Measurements from ENCODE around the gene PCSK7. TPM values are rescaled to one million over a fixed set of nuclear protein-coding genes. Genes with fewer than 3 reads are reported as not detected.
"Not testable (repeated sequence)": the region's sequence is repeated elsewhere in the genome, so short reads cannot be mapped to it uniquely, and the experiment has no call there.

The PCSK7 gene
- total RNA-seq, 1 donor from 2014 or later, result 93.6 TPM

DNA sequence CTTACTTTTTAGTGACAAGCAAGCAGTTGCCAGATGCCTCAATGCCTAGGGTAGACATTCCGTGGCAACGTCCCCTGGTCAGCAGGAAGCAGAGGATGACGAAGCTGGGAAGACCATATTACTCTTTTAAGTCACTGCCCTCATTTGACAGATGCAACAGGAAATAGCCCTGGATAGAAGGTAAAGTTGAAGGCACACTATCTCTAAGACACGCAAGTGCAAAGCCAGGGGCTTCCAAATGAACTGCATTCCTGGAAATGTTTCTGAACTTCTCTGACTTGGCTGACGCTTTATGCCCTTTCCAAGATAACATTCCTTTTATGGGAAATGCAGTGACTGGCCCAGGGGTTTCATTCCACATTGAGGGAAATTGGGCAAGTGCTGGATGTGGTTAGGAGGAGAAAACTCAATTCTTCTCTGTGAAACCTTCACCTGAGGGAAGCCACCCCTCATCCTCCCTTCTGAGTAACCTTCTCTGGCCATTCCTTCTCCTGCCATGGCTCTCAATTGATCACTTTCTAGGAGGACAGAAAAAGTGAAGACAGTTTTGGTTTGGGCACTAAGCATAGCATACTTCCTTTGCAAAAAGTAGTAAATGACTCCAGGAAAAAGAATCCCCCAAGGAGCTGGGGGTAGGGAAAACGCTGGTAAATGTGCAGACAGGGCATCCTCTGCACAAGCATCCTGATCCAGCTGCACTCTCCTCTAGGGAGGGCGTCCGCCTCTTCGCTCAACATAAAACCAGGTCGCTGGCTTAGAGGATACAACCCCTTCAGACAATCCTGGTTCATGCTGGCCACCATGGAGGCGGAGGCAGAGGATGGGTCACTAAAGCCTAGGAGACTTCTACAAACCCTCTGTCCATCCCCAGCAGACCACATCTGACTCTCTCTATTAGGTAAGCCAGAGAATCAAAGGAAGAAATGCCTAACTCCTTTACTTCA is 14.5 kb downstream of the PCSK7 start:
- Mint-ChIP-seq H3K4me1 (ENCODE audit: unreplicated experiment) (peaks cover 12% of the 10 kb centered on the region), H3K27me3 (ENCODE audit: unreplicated experiment) (peaks cover 2% of the 10 kb centered on the region), H3K27ac (ENCODE audit: unreplicated experiment) (peak overlapping the region; percentile 61), H3K36me3 (ENCODE audit: low read depth, unreplicated experiment) (peaks cover 49% of the 10 kb centered on the region), H3K9me3 (ENCODE audit: unreplicated experiment) (no peaks in the 10 kb centered on the region), H3K4me3 (ENCODE audit: unreplicated experiment) (peak overlapping the region; percentile 56)
- DNase-seq (ENCODE audit: low spot score), result no peak
- no peak for TF ChIP-seq CTCF (IDR thresholded peaks at IDR 0.05; ENCODE audit: unreplicated experiment)

DNA sequence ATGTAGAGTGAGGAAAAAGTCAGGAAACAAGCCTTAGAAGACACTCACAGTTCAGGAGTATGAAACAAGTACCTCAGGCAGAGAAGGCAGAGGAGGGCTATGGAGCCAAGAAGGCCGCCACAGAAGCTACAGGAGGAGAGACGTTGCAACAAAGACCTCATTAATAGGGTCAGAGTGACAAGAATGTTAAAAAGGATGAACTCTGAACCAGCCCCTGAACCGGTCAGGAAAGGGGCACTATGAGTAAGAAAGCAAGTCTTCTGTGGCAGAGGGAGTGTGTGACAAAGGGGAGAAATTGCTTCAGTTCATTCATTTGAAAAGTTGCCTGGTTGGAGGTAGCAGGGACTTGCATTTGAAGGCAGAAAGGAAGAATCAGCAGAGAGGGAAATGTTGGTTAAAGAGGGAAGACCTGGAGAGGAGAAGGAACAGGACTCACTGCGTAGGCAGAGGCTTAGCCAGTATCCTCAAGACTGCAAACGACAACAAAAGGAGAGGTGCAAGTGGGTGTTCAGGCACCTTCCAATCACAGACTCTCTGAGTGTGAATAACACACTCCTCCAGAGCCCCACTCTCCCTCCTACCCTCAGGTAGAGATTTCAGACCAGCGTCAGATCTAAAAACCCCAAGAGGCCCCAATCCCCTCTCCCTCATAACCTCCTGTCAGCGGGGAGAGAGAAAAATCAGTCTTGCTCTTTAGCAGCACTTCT is 17.3 kb downstream of the PCSK7 start:
- H3K36me3 Mint-ChIP-seq (ENCODE audit: low read depth, unreplicated experiment), result peaks cover 42% of the 10 kb centered on the region
- DNase-seq (ENCODE audit: low spot score), result no peak
- peaks cover 2% of the 10 kb centered on the region for H3K27me3 Mint-ChIP-seq (ENCODE audit: unreplicated experiment)
- H3K27ac Mint-ChIP-seq (ENCODE audit: unreplicated experiment), result peak overlapping the region; percentile 67
- peak overlapping the region; percentile 80 for H3K4me3 Mint-ChIP-seq (ENCODE audit: unreplicated experiment)
- peaks cover 9% of the 10 kb centered on the region for H3K4me1 Mint-ChIP-seq (ENCODE audit: unreplicated experiment)
- no peak for TF ChIP-seq CTCF (IDR thresholded peaks at IDR 0.05; ENCODE audit: unreplicated experiment)
- no peaks in the 10 kb centered on the region for H3K9me3 Mint-ChIP-seq (ENCODE audit: unreplicated experiment)

GRCh38 chr11:117212697-117213355 is 19.0 kb downstream of the PCSK7 start:
- no peak overlapping the region for H3K4me3 Mint-ChIP-seq (ENCODE audit: unreplicated experiment)
- no peaks in the 10 kb centered on the region for H3K9me3 Mint-ChIP-seq (ENCODE audit: unreplicated experiment)
- H3K36me3 Mint-ChIP-seq (ENCODE audit: low read depth, unreplicated experiment), result peaks cover 35% of the 10 kb centered on the region
- H3K4me1 Mint-ChIP-seq (ENCODE audit: unreplicated experiment), result no peaks in the 10 kb centered on the region
- no peak for TF ChIP-seq CTCF (IDR thresholded peaks at IDR 0.05; ENCODE audit: unreplicated experiment)
- peaks cover 2% of the 10 kb centered on the region for H3K27me3 Mint-ChIP-seq (ENCODE audit: unreplicated experiment)
- H3K27ac Mint-ChIP-seq (ENCODE audit: unreplicated experiment), result no peak overlapping the region
- no peak for DNase-seq (ENCODE audit: low spot score)

DNA sequence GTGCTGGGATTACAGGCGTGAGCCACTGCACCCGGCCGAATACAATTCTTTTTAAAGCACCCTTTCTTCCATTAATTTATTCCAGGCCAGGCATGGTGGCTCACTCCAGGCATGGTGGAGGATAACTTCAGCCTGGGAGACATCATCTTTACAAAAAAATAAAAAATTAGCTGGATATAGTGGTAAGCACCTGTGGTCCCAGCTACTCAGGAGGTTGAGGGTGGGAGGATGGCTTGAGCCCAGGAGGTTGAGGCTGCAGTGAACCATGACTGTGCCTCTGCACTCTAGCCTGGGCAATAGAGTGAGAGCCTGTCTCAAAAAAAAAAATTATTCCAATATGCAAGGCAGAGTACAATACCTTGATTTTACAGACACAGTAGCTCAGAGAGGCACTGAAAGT is 21.3 kb downstream of the PCSK7 start:
- Mint-ChIP-seq H3K4me1 (ENCODE audit: unreplicated experiment) (no peaks in the 10 kb centered on the region), H3K36me3 (ENCODE audit: low read depth, unreplicated experiment) (peaks cover 26% of the 10 kb centered on the region), H3K27ac (ENCODE audit: unreplicated experiment) (no peak overlapping the region), H3K27me3 (ENCODE audit: unreplicated experiment) (peaks cover 2% of the 10 kb centered on the region), H3K4me3 (ENCODE audit: unreplicated experiment) (no peak overlapping the region), H3K9me3 (ENCODE audit: unreplicated experiment) (no peaks in the 10 kb centered on the region)
- DNase-seq (ENCODE audit: low spot score), result no peak
- no peak for TF ChIP-seq CTCF (IDR thresholded peaks at IDR 0.05; ENCODE audit: unreplicated experiment)

DNA sequence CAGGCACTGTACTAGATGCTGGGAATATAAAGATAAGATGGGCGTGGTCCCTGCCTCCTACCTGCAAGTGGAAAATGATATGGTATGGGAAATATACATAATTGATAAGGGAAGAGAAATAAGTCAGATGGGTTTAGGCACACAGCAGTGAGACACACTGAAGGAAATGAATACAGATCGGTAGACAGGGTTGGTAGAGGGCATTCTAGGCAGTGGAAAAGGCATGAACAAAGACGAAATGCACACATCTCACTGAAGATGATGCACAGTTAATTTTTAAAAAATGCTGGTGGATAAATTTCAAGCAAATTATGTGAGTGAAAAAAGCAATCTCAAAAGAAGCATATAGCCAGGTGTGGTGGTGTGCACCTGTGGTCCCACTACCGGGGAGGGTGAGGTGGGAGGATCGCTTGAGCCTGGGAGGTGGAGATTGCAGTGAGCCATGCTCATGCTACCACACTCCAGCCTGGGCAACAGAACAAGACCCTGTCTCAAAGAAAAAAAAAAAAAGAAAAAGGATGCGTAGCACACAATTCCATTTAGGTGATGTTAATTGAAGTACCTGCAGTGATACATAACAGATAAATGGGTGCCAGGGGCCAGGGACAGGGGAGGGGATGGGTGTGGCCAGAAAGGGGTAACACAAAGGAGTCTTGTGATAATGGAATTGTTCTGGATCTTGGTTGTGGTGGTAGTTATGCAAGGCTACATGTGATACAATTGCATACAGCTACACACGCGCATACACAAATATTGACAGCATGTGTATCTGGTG is 22.3 kb downstream of the PCSK7 start:
- not testable (repeated sequence) for DNase-seq (ENCODE audit: low spot score); H3K4me3 Mint-ChIP-seq (ENCODE audit: unreplicated experiment); H3K4me1 Mint-ChIP-seq (ENCODE audit: unreplicated experiment); H3K9me3 Mint-ChIP-seq (ENCODE audit: unreplicated experiment); H3K27me3 Mint-ChIP-seq (ENCODE audit: unreplicated experiment); H3K27ac Mint-ChIP-seq (ENCODE audit: unreplicated experiment)
- peaks cover 28% of the 10 kb centered on the region for H3K36me3 Mint-ChIP-seq (ENCODE audit: low read depth, unreplicated experiment)

GRCh38 chr11:117208710-117209109 is 23.2 kb downstream of the PCSK7 start:
- H3K4me3 Mint-ChIP-seq (ENCODE audit: unreplicated experiment); H3K9me3 Mint-ChIP-seq (ENCODE audit: unreplicated experiment); DNase-seq (ENCODE audit: low spot score); H3K27ac Mint-ChIP-seq (ENCODE audit: unreplicated experiment); H3K27me3 Mint-ChIP-seq (ENCODE audit: unreplicated experiment); H3K4me1 Mint-ChIP-seq (ENCODE audit: unreplicated experiment): not testable (repeated sequence)
- peaks cover 23% of the 10 kb centered on the region for H3K36me3 Mint-ChIP-seq (ENCODE audit: low read depth, unreplicated experiment)

GRCh38 chr11:117207481-117207880 is 24.4 kb downstream of the PCSK7 start:
- H3K9me3 Mint-ChIP-seq (ENCODE audit: unreplicated experiment); H3K4me1 Mint-ChIP-seq (ENCODE audit: unreplicated experiment); H3K27ac Mint-ChIP-seq (ENCODE audit: unreplicated experiment); H3K4me3 Mint-ChIP-seq (ENCODE audit: unreplicated experiment); DNase-seq (ENCODE audit: low spot score); H3K27me3 Mint-ChIP-seq (ENCODE audit: unreplicated experiment): not testable (repeated sequence)
- peaks cover 16% of the 10 kb centered on the region for H3K36me3 Mint-ChIP-seq (ENCODE audit: low read depth, unreplicated experiment)
